A549 (cell line): Measurements from ENCODE around the gene LRRC17. TPM values are rescaled to one million over a fixed set of nuclear protein-coding genes. Genes with fewer than 3 reads are reported as not detected.

Experiments used
- ATAC-seq, 2 experiments: fragments of 200-7000 bp in 1 of 2; fragments of >200 bp in 1 of 2; cut with Nextera tagmentation in 1 of 2; cut with Tn5 transposase in 1 of 2; 3 replicates each; pipeline versions ENCODE4 v1.8.0 to v1.9.1; 2018 to 2020; ENCODE audit warnings: mild to moderate bottlenecking in 1 of 2, moderate library complexity in 1 of 2
- CTCF ChIA-PET: fragments of 300-600 bp; sonication (Branson Sonifier 250); formaldehyde crosslinking; extraction: SDS; loops from one replicate; lab custom pipeline; 2021; ENCODE audit warnings: antibody characterized with exemption, inconsistent platforms; lab: Yijun Ruan, JAX
- POLR2A ChIA-PET: fragments of 350-600 bp; formaldehyde crosslinking; extraction: SDS; loops from one replicate; lab custom pipeline; 2021; ENCODE audit warnings: antibody characterized with exemption, inconsistent platforms; lab: Yijun Ruan, JAX
- DNase-seq, 2 experiments: peaks; one replicate each; pipeline versions ENCODE4 v3.0.0 to v3.0.0-alpha.2; 2011 to 2016; ENCODE audit warnings: low read depth in 1 of 2, low spot score in 1 of 2
- FAIRE-seq: peaks from 2 replicates; lab custom pipeline; 2011; peaks lifted over from hg19 to GRCh38; lab: Jason Lieb, UNC
- H3K27ac ChIP-seq, 2 experiments: fragments of >200 bp; sonication (Bioruptor Twin); formaldehyde crosslinking; 3 replicates each; pipeline ENCODE4 v1.5.1; 2016 to 2017
- H3K4me1 ChIP-seq: fragments of >200 bp; sonication (Bioruptor Twin); formaldehyde crosslinking; 3 replicates; pipeline ENCODE4 v1.6.1; 2016
- H3K4me2 ChIP-seq: fragments of >200 bp; sonication (Bioruptor Twin); formaldehyde crosslinking; 3 replicates; pipeline ENCODE4 v1.6.1; 2016
- H3K4me3 ChIP-seq: fragments of >200 bp; sonication (Bioruptor Twin); formaldehyde crosslinking; 3 replicates; pipeline ENCODE4 v1.5.1; 2016
- H3K9me3 ChIP-seq: fragments of >200 bp; sonication (Bioruptor Twin); formaldehyde crosslinking; 3 replicates; pipeline ENCODE4 v1.6.1; 2016
- CBX8 ChIP-seq: fragments of 200-600 bp; sonication (generic); IDR thresholded peaks from 2 replicates; pipeline ENCODE4 v1.6.1; 2016
- CEBPB ChIP-seq, 2 experiments: fragments of >200 bp in 1 of 2; sonication (Bioruptor Twin) in 1 of 2; formaldehyde crosslinking in 1 of 2; IDR thresholded peaks; 2 replicates each; pipeline ENCODE4 v1.6.1; 2012 to 2016
- CTCF ChIP-seq: fragments of >200 bp; sonication (Bioruptor Twin); formaldehyde crosslinking; IDR thresholded peaks from 3 replicates; pipeline ENCODE4 v1.5.1; 2016
- E2F6 ChIP-seq: IDR thresholded peaks from 2 replicates; pipeline ENCODE4 v1.6.1; 2012; ENCODE audit warnings: low read depth, borderline replicate concordance
- ELK1 ChIP-seq: fragments of 150-350 bp; IDR thresholded peaks from 2 replicates; pipeline ENCODE4 v1.6.1; 2014; ENCODE audit warnings: low read depth, mild to moderate bottlenecking, low read length
- EP300 ChIP-seq, 2 experiments: fragments of >200 bp; sonication (Bioruptor Twin); formaldehyde crosslinking; IDR thresholded peaks; 2 replicates in 1 of 2; 3 replicates in 1 of 2; pipeline ENCODE4 v1.6.1; 2016 to 2017
- HDAC2 ChIP-seq: fragments of 200-600 bp; sonication (generic); IDR thresholded peaks from 2 replicates; pipeline ENCODE4 v1.6.1; 2016
- HES2 ChIP-seq: fragments of >200 bp; sonication (Bioruptor Twin); formaldehyde crosslinking; IDR thresholded peaks from 2 replicates; pipeline ENCODE4 v1.6.1; 2016
- HOXB13 ChIP-seq: fragments of 250-450 bp; sonication (Bioruptor Pico); IDR thresholded peaks from 2 replicates; pipeline ENCODE4 v1.5.0; 2020; ENCODE audit warnings: low read depth, mild to moderate bottlenecking, moderate library complexity
- JUN ChIP-seq, 2 experiments: fragments of >200 bp; sonication (Bioruptor Twin); formaldehyde crosslinking; IDR thresholded peaks; 2 replicates in 1 of 2; 3 replicates in 1 of 2; pipeline ENCODE4 v1.6.1; 2016 to 2017
- KDM1A ChIP-seq: fragments of 200-600 bp; sonication (generic); IDR thresholded peaks from 2 replicates; pipeline ENCODE4 v1.6.1; 2016; ENCODE audit warnings: low read depth, mild to moderate bottlenecking
- MYC ChIP-seq: IDR thresholded peaks from 2 replicates; pipeline ENCODE4 v1.6.1; 2012; ENCODE audit warnings: mild to moderate bottlenecking, inconsistent platforms, low read length, improper control_type of control experiment, borderline replicate concordance
- NFE2L2 ChIP-seq: fragments of 150-350 bp; conservative IDR thresholded peaks from 2 replicates; pipeline ENCODE4 v1.6.1; 2014; ENCODE audit warnings: low read length
- NPAS2 ChIP-seq: fragments of 250-450 bp; sonication (Bioruptor Pico); IDR thresholded peaks from 2 replicates; pipeline ENCODE4 v1.8.0; 2022; ENCODE audit warnings: mild to moderate bottlenecking, moderate library complexity, borderline replicate concordance
- NR3C1 ChIP-seq: fragments of >200 bp; sonication (Bioruptor Twin); formaldehyde crosslinking; IDR thresholded peaks from 3 replicates; pipeline ENCODE4 v1.6.1; 2017
- PBX3 ChIP-seq: IDR thresholded peaks from 2 replicates; pipeline ENCODE4 v1.6.1; 2012
- PHF8 ChIP-seq: fragments of 200-600 bp; sonication (generic); IDR thresholded peaks from 2 replicates; pipeline ENCODE4 v1.6.1; 2016; ENCODE audit warnings: low read depth, mild to moderate bottlenecking, antibody characterized with exemption, moderate library complexity, borderline replicate concordance
- RARB ChIP-seq: fragments of 250-450 bp; sonication (Bioruptor Pico); IDR thresholded peaks from 2 replicates; pipeline ENCODE4 v1.8.0; 2021; ENCODE audit warnings: mild to moderate bottlenecking, moderate library complexity
- RFX5 ChIP-seq: fragments of 450-650 bp; IDR thresholded peaks from 2 replicates; pipeline ENCODE4 v1.7.1; 2014; ENCODE audit warnings: antibody characterized with exemption, mild to moderate bottlenecking, moderate library complexity
- RNF2 ChIP-seq: fragments of 200-600 bp; sonication (generic); IDR thresholded peaks from 2 replicates; pipeline ENCODE4 v1.6.1; 2016; ENCODE audit warnings: low read depth, mild to moderate bottlenecking, antibody characterized with exemption, moderate library complexity, borderline replicate concordance
- TFCP2L1 ChIP-seq: fragments of 250-450 bp; sonication (Bioruptor Pico); IDR thresholded peaks from 2 replicates; pipeline ENCODE4 v1.5.0; 2021; ENCODE audit warnings: mild to moderate bottlenecking
- USF2 ChIP-seq: fragments of 450-650 bp; IDR thresholded peaks from 2 replicates; pipeline ENCODE4 v1.6.1; 2014; ENCODE audit warnings: antibody characterized with exemption
- ZC3H11A ChIP-seq: fragments of 450-650 bp; IDR thresholded peaks from 2 replicates; pipeline ENCODE4 v1.6.1; 2014; ENCODE audit warnings: antibody characterized with exemption, mild to moderate bottlenecking
- ZFP36 ChIP-seq: fragments of 450-650 bp; IDR thresholded peaks from 2 replicates; pipeline ENCODE4 v1.6.1; 2014; ENCODE audit warnings: borderline replicate concordance; ENCODE audit not compliant: partially characterized antibody
- ZNF302 ChIP-seq: fragments of 250-450 bp; sonication (Bioruptor Pico); IDR thresholded peaks from 2 replicates; pipeline ENCODE4 v1.9.0; 2021; ENCODE audit warnings: inconsistent platforms, mild to moderate bottlenecking, moderate library complexity
- WGBS: methylation state at CpG from one replicate; pipeline ENCODE4 v1.1.6; 2017; ENCODE audit errors: missing lambda C conversion rate; 5-methylcytosine and 5-hydroxymethylcytosine counted together
- polyA plus RNA-seq, 4 experiments: library from polyadenylated mRNA; depleted of rRNA in 3 of 4; stranded (reverse); fragments of >200 nt; fragmentation: RNase III in 1 of 4; extraction: RNeasy Plus Mini Kit Qiagen cat#74134 plus additional on column Dnase treatment in 1 of 4; gene quantifications; 2 replicates in 3 of 4; 3 replicates in 1 of 4; pipeline ENCODE4 v1.2.3, GENCODE V29; 2011 to 2017
- TF ChIP-seq, protein P1 (sequence below): fragments of 250-450 bp; sonication (Bioruptor Pico); IDR thresholded peaks from 2 replicates; pipeline ENCODE4 v1.5.0; 2020; ENCODE audit warnings: low read depth, mild to moderate bottlenecking, moderate library complexity
- TF ChIP-seq, protein P2 (sequence below): IDR thresholded peaks from 2 replicates; pipeline ENCODE4 v1.6.1; 2012

Gene LRRC17
- polyA plus RNA-seq, 2 of the 4 experiments (the other 2 are of a cell fraction), result 0.05 to 0.36 TPM

DNA sequence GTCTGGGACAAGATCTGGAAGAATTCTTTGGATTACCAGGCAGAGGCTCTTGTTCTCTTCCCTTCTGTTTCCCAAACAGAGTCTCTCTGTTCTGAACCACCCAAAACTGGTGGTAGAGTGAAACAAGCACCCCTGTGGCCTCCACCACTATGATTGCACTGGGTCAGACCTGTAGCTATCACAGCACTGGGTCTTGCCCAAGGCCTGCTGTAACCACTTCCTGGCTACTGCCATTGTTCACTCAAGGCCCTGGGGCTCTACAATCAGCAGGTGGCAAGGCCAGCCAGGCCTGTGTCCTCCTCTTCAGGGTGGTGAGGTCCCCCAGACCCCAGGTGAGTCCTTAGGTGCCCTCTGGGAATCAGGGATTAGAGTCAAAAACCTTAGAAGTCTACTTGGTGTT is 4.1 kb upstream of the LRRC17 start:
- no peak for DNase-seq
- Histone ChIP-seq H3K9me3 (no peaks in the 10 kb centered on the region), H3K4me3 (no peak overlapping the region), H3K4me1 (no peaks in the 10 kb centered on the region), H3K27ac (no peak overlapping the region), H3K4me2 (no peak overlapping the region)
- ChIA-PET POLR2A (no interaction called here), CTCF (interaction anchor here (1.0 to 1.7 kb wide), 2 partner anchors 10 to 153 kb away, joined by 5 to 7 read pairs; no protein-coding TSS in a partner anchor)
- no peak for ATAC-seq
- no peak for FAIRE-seq
- TF ChIP-seq, protein P1, sequence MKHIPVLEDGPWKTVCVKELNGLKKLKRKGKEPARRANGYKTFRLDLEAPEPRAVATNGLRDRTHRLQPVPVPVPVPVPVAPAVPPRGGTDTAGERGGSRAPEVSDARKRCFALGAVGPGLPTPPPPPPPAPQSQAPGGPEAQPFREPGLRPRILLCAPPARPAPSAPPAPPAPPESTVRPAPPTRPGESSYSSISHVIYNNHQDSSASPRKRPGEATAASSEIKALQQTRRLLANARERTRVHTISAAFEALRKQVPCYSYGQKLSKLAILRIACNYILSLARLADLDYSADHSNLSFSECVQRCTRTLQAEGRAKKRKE (CRISPR knock-in tag), result no peak
- TF ChIP-seq CEBPB (IDR thresholded peaks at IDR 0.05), result no peak
- no peak for TF ChIP-seq RFX5
- TF ChIP-seq ZNF302 (CRISPR knock-in tag), result no peak
- no peak for TF ChIP-seq KDM1A
- no peak for TF ChIP-seq EP300 (IDR thresholded peaks at IDR 0.05)
- no peak for TF ChIP-seq TFCP2L1 (CRISPR knock-in tag)
- TF ChIP-seq, protein P2, sequence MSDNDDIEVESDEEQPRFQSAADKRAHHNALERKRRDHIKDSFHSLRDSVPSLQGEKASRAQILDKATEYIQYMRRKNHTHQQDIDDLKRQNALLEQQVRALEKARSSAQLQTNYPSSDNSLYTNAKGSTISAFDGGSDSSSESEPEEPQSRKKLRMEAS, result no peak
- TF ChIP-seq E2F6, result no peak
- TF ChIP-seq MYC, result no peak
- TF ChIP-seq ZFP36, result no peak

DNA sequence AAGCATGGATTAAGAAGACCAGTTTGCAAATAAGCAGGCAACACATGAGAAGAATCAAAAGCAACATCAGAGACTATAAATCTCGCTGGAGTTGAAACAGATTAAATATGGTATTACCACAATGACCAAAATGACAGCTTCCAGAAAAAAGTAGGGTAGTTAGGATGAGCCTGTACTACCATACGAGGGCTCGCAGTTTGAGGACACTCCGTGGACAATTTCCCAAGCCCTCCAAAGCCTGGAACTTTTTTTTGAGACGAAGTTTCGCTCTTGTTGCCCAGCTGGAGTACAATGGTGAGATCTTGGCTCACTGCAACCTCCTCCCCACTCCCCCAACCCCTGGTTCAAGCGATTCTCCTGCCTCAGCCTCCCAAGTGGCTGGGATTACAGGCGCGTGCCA is 1.0 kb downstream of the LRRC17 start:
- ATAC-seq, result no peak
- Histone ChIP-seq H3K4me1 (peaks cover 10% of the 10 kb centered on the region; the same call in 2 of the 3 replicates), H3K27ac (no peak overlapping the region), H3K9me3 (no peaks in the 10 kb centered on the region)
- no peak for FAIRE-seq
- CTCF ChIA-PET, result no interaction called here
- TF ChIP-seq, protein P2, result no peak
- TF ChIP-seq NR3C1, result no peak
- TF ChIP-seq HES2, result no peak
- no peak for TF ChIP-seq PHF8
- no peak for TF ChIP-seq ZFP36
- no peak for TF ChIP-seq ZC3H11A
- TF ChIP-seq HOXB13 (CRISPR knock-in tag), result no peak
- TF ChIP-seq NPAS2 (CRISPR knock-in tag), result no peak
- TF ChIP-seq NFE2L2, result no peak
- no peak for TF ChIP-seq USF2
- TF ChIP-seq PBX3, result no peak
- no peak for TF ChIP-seq E2F6
- TF ChIP-seq CBX8, result no peak
- TF ChIP-seq RARB (CRISPR knock-in tag), result no peak
- TF ChIP-seq ELK1, result no peak
- TF ChIP-seq HDAC2, result no peak
- no peak for TF ChIP-seq JUN (IDR thresholded peaks at IDR 0.05)
- TF ChIP-seq RNF2, result no peak
- no peak for TF ChIP-seq CTCF
- TF ChIP-seq RFX5, result no peak
- TF ChIP-seq, all 56 proteins: peak for 0
- H3K4me3 ChIP-seq, result no peak overlapping the region
- no peak overlapping the region for H3K4me2 ChIP-seq
- 88% methylated on average over 9 of the region's 9 CpGs for WGBS
- DNase-seq, result no peak
- POLR2A ChIA-PET, result no interaction called here
